Right ventricle myocardium superior (tissue), 1 donor: ENCODE measurements around the gene PAQR9. TPM values are rescaled to one million over a fixed set of nuclear protein-coding genes. Genes with fewer than 3 reads are reported as not detected.
A peak's percentile ranks its signal among the peaks of the same experiment; 100 is the strongest.

Source experiments
- ATAC-seq: fragments of 200-7000 bp; cut with Tn5 transposase; one replicate; pipeline ENCODE4 v1.9.1; 2020; ENCODE audit warnings: mild to moderate bottlenecking; ENCODE audit not compliant: poor library complexity
- DNase-seq: peaks from one replicate; pipeline ENCODE4 v3.0.0-alpha.2; 2020
- intact Hi-C: fragments of 100-400 bp; cut with DNase I; formaldehyde crosslinking; loops from one replicate; pipeline ENCODE4 v1.11.2; 2022
- total RNA-seq: library from RNA; stranded (reverse); fragmentation: NEBNext Ultra II Directional; extraction: Animal tissue kit (Norgen Biotek cat#: 25700); gene quantifications from one replicate; pipeline ENCODE4 v1.2.1, GENCODE V29; 2021
- donor health status: DM: no; HTN: yes; CAD: no; lungs with severe emphysema.

Gene PAQR9
- total RNA-seq, 1 donor from 2014 or later, result 10.6 TPM

DNA sequence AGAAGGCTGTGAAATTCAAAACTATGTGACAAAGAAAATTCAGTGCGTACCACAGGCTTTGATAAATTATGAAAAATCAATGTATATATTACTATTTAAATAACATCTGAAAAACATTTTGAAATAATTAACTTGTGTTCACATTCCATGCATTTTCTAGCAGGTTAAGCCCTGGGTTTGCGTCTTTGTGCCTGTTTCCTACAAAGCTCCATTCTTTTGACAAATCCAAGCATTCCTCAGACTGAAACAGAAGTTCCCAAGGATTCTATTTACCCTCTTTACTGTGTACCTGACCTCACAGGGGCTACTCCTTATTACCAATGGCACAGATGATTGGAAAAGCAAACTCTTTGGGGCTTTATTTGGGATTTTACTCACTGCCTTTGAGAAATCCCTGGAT lies 1.9 kb downstream of the PAQR9 start:
- intact Hi-C loops, result no loop called here
- DNase-seq (no peak), ATAC-seq (no peak)

DNA sequence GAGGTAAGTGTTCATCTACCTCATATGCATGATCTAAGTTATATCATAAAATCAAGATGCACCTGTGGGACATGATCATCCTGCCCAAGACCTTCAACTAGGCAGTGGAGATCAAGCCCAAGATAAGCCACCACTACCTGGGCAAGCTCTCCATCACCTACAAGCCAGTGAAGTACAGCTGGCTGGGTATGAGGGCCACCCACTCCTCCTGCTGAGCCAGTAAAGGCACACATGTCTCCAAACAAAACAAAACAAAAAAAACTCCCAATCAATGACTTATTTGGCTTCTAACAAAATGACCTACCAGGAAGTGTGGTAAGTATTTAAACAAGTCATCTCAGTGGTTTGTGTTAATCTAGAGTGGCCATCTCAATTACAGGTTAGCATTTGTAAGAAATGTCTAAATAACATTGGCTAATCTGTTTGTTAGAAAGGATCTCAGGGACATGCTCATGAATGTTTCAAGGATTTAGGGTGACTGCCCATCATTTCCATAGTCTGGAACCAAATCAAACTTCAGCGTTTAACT lies 3.1 kb downstream of the PAQR9 start:
- intact Hi-C loops, result no loop called here
- no peak for ATAC-seq
- no peak for DNase-seq

DNA sequence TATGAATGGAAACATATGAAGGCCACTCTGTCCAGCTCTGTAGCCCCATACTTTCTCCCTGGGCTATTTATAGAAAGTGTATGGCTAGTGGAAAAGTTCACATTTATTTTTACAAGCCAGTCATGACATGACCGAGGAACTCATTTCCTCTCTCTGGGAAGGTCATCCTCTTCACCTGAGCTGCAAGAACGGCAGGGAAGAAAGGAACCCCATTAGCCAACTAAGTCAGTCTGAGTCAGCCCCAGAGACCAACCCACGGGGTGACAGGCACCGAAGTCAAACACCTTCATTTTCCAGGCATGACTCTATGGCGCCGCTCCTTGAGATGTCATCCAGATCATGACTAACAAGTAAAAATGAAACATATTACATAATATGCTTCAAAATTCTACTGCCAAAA lies 4.8 kb downstream of the PAQR9 start:
- peak; percentile 54 for ATAC-seq
- intact Hi-C loops, result no loop called here
- no peak for DNase-seq

DNA sequence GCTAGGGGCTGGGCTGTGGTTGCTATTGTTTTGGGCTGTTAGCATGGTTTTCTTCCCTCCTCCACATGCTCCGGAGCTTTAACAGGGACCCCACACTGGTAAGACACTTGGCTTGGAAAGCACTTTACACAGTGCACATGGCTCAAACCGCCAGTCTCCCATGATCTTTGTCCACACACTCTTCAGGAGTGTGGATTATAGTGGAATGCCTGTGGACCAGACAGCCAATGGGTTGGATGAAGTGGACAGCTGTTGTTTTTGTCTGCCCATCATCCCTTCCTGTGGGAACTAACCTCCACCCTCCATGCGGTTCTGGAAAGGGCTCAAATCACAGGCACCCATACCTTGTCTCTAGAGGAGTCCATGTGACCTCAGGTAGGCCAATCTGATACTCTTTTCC lies 10.0 kb downstream of the PAQR9 start:
- intact Hi-C loops, result no loop called here
- ATAC-seq (no peak), DNase-seq (no peak)

DNA sequence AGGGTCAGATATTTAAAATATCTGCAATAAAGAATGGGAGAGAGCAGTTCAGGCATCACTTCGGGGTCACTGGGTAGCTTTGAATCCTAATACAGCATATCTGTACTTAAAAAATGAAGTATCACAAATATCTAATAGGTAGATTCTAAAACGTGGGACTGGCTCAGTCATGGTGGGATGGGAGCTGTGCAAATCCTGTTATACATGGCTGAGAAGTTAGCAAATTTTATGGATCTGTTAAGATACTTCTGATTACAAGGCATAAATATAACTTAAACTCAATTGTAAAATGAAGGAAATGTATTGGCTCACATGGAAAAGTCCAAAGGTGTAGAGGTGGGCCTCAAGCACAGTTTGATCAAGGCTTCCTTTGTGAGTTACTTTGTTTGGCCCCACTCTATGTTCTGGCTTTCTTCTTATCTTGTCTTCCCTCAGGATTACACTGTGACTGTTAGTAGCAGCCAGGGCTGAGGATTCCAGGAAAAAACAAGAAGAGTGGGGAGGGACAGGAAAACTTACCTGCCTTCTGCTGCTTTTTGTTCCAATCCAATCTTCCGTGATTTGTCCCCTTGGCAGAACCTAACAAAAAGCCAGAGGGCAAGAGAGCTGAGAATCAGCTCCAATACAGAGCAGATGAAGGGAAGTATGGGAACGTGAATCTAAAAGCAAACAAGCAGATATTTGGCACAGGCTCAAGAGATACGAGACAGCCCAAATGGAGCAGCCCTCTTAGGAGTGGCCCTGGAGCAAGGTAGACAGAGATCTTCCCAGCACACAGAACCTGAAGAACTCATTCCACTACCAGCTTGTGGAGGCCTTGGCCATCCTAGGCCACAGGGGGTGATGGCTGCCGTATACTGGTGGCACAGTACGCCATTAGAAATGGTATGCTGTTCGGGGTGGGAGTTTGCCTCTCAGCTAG lies 10.9 kb downstream of the PAQR9 start:
- intact Hi-C loops, result no loop called here
- peak; percentile 48 for ATAC-seq
- DNase-seq, result no peak

DNA sequence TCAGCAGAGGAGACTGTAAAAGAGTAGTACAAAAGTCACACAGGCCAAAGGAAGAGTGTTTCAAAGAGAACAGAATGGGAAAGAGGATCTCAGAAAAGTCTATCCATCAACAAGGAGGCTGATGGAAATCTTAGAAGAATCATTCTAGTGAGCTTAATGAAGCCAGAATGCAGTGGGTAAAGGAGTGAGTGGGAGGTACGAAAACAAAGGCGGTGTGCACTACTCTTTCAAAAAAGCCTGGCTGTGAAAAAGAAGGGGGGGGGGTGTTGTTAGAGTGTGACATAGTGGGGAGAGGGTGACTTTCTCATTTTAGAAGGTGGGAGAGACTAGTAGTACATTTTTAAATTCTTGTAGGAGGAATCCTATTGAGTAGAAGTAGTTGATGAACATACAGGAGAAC lies 11.7 kb downstream of the PAQR9 start:
- no peak for ATAC-seq
- intact Hi-C loops, result no loop called here
- no peak for DNase-seq

DNA sequence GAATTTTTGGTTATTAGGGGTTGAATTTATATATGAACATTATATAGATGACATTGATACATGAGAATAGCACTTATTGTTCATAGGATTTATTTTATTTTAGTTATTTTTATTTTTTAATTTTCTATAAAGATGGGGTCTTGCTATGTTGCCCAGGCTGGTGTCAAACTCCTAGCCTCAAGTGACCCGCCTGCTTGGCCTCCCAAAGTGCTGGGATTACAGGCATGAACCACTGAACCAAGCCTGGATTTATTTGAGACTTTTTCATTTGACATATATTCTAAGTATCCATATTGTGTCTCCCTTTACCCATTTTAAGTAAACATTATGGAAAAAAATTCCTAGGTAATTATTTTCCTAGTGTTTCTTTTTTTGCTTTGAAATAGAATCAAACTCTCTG lies 12.5 kb downstream of the PAQR9 start:
- DNase-seq (no peak), ATAC-seq (no peak)
- intact Hi-C loops, result no loop called here

DNA sequence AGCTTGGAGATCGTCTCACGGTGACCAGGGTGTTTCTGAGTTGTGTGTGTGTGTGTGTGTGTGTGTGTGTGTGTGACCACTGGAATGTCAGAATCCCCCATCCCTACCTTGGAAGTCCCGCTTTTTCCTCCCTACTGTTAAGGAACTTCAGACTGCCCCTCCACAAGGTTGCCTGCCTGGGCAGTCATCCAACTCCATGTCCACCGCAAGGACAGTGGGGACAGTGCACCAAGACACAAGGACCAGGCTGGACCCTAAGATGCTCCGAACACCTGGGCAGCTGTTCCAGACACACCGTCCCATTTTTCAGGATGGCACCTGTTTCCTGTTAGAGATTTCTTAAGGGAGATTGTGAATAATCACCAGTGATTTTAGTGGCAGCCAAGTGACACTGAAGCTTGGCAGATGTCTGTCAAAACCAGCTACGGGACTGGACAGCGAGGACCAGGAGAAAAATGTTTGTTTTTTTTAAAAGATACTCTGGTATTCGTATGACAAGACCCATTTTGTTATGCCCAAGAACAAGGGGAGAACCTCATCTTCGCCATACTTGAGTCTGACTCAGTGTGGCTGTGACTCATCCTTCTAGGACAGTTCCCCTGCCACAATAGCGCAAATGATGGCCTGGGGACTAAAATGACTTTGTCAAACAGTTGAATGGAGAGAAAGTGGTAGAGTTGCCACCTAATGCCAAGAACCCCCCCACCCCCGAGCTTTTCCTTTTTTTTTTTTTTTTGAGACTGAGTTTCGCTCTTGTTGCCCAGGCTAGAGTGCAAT lies 15.5 kb downstream of the PAQR9 start:
- ATAC-seq (peak; percentile 41), DNase-seq (no peak)
- intact Hi-C loops, result no loop called here

DNA sequence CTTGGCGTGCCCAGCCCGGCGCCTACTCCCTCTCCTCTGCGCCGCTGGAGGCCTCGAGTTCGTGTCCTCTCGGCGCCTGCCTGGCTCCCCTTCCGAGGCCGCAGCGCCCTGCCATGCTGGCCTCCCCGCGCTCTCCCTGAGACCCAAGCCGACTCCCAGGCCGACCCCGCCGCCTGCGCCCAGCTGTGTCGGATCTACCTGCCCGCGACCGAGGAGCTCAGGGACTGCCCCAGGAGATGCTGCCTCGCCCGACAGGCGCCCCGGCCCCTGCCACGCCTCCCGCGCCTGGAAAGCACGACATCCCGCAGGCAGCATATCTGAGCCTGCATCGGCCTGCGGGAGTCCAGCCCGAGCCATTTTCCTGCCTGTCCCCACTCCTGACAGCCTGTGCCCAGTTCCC lies 16.1 kb downstream of the PAQR9 start:
- ATAC-seq, result peak; percentile 22

DNA sequence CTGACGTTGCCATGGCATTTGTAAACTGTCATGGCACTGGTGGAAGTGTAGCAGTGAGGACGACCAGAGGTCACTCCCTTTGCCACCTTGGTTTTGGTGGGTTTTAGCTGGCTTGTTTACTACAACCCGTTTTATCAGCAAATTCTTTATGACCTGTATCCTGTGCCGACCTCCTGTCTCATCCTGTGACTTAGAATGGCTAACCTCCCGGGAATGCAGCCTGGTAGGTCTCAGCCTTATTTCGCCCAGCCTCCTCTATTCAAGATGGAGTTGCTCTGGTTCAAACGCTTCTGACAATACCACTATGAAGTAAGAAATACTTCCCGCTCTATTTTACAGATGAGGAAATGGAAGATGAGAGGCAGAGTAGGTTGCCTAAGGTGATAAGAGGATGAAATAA lies 16.6 kb downstream of the PAQR9 start:
- ATAC-seq, result no peak
- intact Hi-C loops, result no loop called here
- DNase-seq, result no peak

More for the DNA sequence above, 16.1 kb downstream of the PAQR9 start:
- intact Hi-C loops, result no loop called here
- no peak for DNase-seq

DNA sequence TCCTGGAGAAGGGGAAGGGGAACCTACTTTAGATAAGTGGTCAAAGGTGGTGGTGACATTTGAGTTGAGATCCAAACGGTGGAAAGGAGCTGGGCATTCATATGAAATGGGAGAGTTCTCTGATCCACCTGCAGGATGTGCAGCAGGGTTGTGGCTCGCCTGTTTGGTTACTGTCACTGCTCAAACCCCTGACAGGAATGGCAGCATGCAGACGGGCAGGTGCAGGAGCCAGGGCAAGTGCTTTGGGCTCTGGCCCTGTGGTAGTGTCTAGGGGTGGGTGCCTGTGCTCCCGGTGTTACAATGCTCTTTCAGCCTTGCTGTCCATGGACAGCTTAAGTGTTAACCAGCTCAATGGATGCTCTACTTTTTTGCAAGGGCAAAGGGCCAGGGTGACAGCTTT lies 18.5 kb downstream of the PAQR9 start:
- DNase-seq (no peak), ATAC-seq (no peak)
- intact Hi-C loops, result no loop called here

DNA sequence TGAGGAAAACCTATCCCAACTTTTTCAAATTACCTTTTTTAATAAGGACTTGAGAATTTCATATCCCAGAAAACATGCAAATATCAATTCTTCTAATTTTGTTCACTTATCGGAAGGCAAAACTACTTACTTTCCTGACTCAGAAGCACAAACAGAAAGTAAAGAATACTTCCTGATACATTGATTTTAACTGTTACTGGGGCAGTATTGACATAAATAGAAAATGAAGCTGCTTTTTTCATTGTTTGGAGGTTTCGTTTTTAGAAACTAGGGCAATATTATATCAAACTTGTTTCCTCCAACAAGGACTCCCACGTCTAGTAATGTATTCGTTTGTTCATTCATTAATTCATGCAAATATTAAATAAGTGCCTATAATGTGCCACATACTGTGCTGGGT lies 19.1 kb downstream of the PAQR9 start:
- intact Hi-C loops, result no loop called here
- no peak for ATAC-seq
- DNase-seq, result no peak

DNA sequence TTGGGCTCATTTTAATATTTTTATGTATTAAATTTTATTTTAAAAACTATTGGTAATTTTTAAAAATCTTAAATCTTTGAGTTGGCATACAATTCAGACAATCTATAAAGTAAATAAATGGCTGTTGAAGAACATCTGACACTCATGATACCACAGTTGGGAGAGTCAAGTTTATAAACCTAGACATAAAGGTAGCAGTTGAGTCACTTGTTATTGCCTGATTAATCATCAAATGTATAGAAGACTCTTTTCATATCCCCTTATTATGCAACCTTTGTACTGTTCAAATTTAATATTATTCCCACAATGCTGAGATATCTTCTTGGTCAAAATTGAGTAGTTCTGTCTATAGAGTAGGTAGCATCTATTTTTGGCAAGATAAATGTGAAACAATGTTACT lies 19.6 kb downstream of the PAQR9 start:
- ATAC-seq (no peak), DNase-seq (no peak)
- intact Hi-C loops, result no loop called here

DNA sequence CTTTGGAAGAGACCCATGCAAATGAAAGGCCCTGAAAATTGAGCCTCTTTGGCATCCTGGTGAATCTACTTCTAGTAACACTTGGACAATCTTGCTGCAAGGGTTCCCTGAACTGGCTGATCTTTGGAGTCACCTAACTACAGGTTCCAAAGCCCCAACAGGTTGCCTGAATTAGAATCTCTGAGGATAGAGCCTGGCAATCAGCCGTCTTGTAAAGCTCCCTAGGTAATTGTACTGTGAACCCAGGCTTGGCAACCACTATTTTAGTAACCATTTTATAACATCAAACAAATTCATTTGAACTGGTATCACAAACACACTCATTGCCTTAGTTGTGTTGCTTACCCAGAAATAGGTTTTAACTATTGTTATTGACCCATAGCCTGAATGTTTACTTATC lies 20.1 kb downstream of the PAQR9 start:
- no peak for DNase-seq
- ATAC-seq, result no peak
- intact Hi-C loops, result no loop called here

DNA sequence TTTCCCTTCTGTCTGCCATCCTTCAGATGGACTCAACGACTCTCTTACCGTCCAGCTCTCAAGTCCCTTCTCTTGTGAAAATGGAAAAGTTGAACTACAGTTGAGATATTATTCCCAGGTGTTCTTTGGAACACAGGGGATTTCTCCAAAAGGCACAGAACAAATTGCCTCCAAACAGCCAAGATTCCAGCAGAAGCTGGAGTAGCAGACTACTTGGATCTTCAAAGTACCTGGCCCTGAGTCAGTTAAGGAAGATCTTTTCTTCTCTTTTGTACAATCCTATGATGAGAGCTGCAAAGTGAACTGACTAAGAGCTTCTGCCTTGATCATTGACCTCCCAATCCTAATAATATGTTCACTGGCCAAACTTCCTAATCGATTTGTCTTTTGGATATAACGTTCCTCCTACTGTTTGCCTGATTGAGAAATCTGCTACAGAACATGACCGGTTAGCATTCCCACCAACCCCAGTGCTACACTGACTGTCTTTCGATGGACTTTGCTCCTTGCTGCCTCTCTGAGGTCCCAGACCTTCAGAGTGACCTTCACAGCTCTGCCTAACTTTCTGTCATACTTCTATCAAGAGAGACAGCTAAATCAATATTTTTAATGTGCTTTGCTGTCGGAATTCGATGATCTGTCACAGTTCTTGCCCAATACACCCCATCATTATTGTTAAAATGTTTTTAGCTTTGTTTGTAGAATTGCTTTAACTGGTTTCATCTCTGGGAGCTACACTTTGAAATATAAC lies 21.9 kb downstream of the PAQR9 start:
- intact Hi-C loops, result no loop called here
- no peak for ATAC-seq
- DNase-seq, result no peak

DNA sequence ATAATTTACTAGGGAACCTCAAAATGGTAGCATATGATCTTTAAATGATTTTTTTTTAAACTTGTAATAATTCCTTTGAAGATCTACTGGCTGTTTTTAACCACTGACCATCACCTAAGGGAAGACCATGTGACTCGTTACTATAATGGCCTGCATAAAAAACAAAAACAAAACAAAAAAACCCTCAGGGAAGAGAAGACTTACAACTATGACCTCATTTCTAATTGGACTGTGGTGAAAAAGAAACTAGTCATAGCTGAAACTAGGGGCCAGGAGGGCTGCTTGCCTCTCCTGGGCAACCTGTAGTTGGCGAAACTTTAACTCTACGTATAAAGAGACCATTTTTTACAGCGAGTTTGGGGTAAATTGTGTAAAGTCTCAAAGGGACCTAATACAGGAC lies 23.0 kb downstream of the PAQR9 start:
- ATAC-seq (no peak), DNase-seq (no peak)
- intact Hi-C loops, result no loop called here

DNA sequence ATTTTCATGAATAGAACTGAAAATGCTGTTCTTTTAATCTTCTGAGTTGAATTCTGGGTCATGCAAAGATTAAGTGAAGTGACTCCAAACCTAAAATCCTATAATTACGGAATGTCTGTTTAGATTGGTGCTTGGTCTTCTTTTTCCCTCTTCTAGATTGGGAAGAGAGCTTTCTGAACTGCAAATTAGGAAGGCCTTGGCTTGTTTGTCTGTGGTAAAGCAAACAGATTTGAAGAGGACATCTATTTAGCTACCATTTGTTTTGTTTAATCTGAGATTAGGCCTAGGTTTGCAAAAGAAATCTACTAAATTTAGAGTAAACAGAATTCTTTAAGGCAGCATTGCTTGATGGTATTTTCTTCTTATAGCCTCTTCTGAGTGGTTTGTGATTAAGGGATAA lies 23.5 kb downstream of the PAQR9 start:
- DNase-seq, result no peak
- ATAC-seq, result no peak
- intact Hi-C loops, result no loop called here

DNA sequence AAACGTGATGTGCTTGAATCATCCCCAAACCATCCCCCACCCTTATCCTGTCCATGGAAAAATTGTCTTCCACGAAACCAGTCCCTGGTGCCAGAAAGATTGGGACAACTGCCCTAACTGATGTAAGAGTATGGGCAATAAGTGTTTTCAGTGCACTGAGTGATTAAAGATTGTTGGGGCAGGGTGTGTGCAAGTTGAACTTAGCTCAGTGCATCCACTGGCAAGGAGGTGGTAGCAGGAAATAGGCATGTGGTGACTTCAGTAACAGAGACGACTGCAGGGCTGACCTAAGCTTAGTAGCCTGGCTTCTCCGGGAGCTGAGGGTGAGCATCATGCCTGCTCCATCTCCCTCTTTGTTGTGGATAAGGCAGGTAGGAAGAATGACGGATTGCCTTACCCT lies 27.5 kb downstream of the PAQR9 start:
- intact Hi-C loops, result no loop called here
- ATAC-seq (no peak), DNase-seq (no peak)

DNA sequence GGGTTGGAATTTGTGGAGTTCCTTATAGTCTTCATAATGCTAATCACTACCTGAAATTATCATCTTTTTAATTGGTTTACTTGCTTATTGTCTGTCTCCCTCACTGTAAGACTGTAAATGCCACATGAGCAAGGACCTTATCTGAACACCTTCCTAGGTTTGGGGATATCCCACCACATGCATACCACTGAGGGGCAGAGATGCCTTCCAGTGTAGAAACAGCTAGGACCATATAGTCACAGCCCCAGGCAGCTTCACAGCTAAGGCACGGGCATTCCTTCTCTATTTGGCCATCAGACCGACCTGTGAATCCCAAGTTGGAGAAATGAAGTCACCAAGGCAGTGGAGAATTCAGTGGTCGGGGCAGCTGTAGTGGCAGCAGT lies 28.6 kb downstream of the PAQR9 start:
- intact Hi-C loops, result no loop called here
- ATAC-seq (no peak), DNase-seq (no peak)
